CD8-positive, alpha-beta memory T cell (primary cell): ENCODE measurements around the gene ZNF547. TPM values are rescaled to one million over a fixed set of nuclear protein-coding genes. Genes with fewer than 3 reads are reported as not detected.

Experiments used
- polyA plus RNA-seq: library from polyadenylated mRNA; unstranded; fragments of 300-500 nt; fragmentation: Illumina TruSeq; gene quantifications from one replicate; pipeline ENCODE4 v1.2.3, GENCODE V29; 2021
- total RNA-seq, 2 experiments: library from RNA; stranded (reverse); gene quantifications; one replicate each; pipeline ENCODE4 v1.2.3, GENCODE V29; 2021

Gene ZNF547
- total and polyA plus RNA-seq, 3 experiments from 2014 or later = 1.7 to 3.3 (median 2.2) TPM

Other genes starting within 250 kb of the ZNF547 start
- not detected for gene USP29, start 243.6 kb upstream of the ZNF547 start, total RNA-seq
- gene USP29, start 243.6 kb upstream of the ZNF547 start, polyA plus RNA-seq = not detected
- not detected for gene ZIM3, start 218.3 kb upstream of the ZNF547 start, total RNA-seq
- gene ZIM3, start 218.3 kb upstream of the ZNF547 start, polyA plus RNA-seq = not detected
- not detected for gene DUXA, start 196.1 kb upstream of the ZNF547 start, total RNA-seq
- not detected for gene DUXA, start 196.1 kb upstream of the ZNF547 start, polyA plus RNA-seq
- gene ZNF264, start 172.1 kb upstream of the ZNF547 start, total RNA-seq = 10 to 100 TPM; 26.6 to 27.8 TPM
- gene ZNF264, start 172.1 kb upstream of the ZNF547 start, polyA plus RNA-seq = 13.0 TPM
- gene AURKC, start 132.5 kb upstream of the ZNF547 start, total RNA-seq = 1 to 10 TPM; 1.3 to 2.7 TPM
- not detected for gene AURKC, start 132.5 kb upstream of the ZNF547 start, polyA plus RNA-seq
- gene ZNF805, start 122.9 kb upstream of the ZNF547 start, total RNA-seq = 10 to 100 TPM; 11.1 to 11.7 TPM
- 4.0 TPM for gene ZNF805, start 122.9 kb upstream of the ZNF547 start, polyA plus RNA-seq
- 10 to 100 TPM; 45.5 to 52.0 TPM for gene ZNF460, start 83.1 kb upstream of the ZNF547 start, total RNA-seq
- 7.5 TPM for gene ZNF460, start 83.1 kb upstream of the ZNF547 start, polyA plus RNA-seq
- gene ZNF543, start 43.1 kb upstream of the ZNF547 start, total RNA-seq = 1 to 10 TPM; 9.0 to 9.3 TPM
- gene ZNF543, start 43.1 kb upstream of the ZNF547 start, polyA plus RNA-seq = 6.0 TPM
- gene ZNF304, start 12.3 kb upstream of the ZNF547 start, total RNA-seq = 10 to 100 TPM in 1 of 2 experiments, 1 to 10 TPM in 1; 9.4 to 10.3 TPM
- 3.2 TPM for gene ZNF304, start 12.3 kb upstream of the ZNF547 start, polyA plus RNA-seq
- 1 to 10 TPM; 7.0 to 7.7 TPM for gene TRAPPC2B, start within 50 bp of the ZNF547 start, total RNA-seq
- gene TRAPPC2B, start within 50 bp of the ZNF547 start, polyA plus RNA-seq = 22.5 TPM
- 10 to 100 TPM; 19.2 to 19.5 TPM for gene ZNF548, start 26.3 kb downstream of the ZNF547 start, total RNA-seq
- gene ZNF548, start 26.3 kb downstream of the ZNF547 start, polyA plus RNA-seq = 19.9 TPM
- gene ZNF17, start 47.6 kb downstream of the ZNF547 start, total RNA-seq = 10 to 100 TPM; 11.5 to 17.0 TPM
- gene ZNF17, start 47.6 kb downstream of the ZNF547 start, polyA plus RNA-seq = 6.5 TPM
- gene ZNF749, start 71.8 kb downstream of the ZNF547 start, total RNA-seq = 10 to 100 TPM; 29.9 to 32.7 TPM
- gene ZNF749, start 71.8 kb downstream of the ZNF547 start, polyA plus RNA-seq = 4.1 TPM
- gene VN1R1, start 93.6 kb downstream of the ZNF547 start, total RNA-seq = under 1 TPM; 0.24 to 0.27 TPM
- not detected for gene VN1R1, start 93.6 kb downstream of the ZNF547 start, polyA plus RNA-seq
- 1 to 10 TPM; 6.3 to 7.3 TPM for gene ZNF772, start 114.0 kb downstream of the ZNF547 start, total RNA-seq
- 0.92 TPM for gene ZNF772, start 114.0 kb downstream of the ZNF547 start, polyA plus RNA-seq
- 1 to 10 TPM; 7.3 to 9.1 TPM for gene ZNF419, start 124.2 kb downstream of the ZNF547 start, total RNA-seq
- gene ZNF419, start 124.2 kb downstream of the ZNF547 start, polyA plus RNA-seq = 9.5 TPM
- 1 to 10 TPM; 7.6 to 8.1 TPM for gene ZNF773, start 136.4 kb downstream of the ZNF547 start, total RNA-seq
- 14.5 TPM for gene ZNF773, start 136.4 kb downstream of the ZNF547 start, polyA plus RNA-seq
- 1 to 10 TPM; 6.9 to 7.0 TPM for gene ZNF549, start 163.8 kb downstream of the ZNF547 start, total RNA-seq
- 8.7 TPM for gene ZNF549, start 163.8 kb downstream of the ZNF547 start, polyA plus RNA-seq
- 10 to 100 TPM in 1 of 2 experiments, 1 to 10 TPM in 1; 9.6 to 10.3 TPM for gene ZNF550, start 196.3 kb downstream of the ZNF547 start, total RNA-seq
- 13.5 TPM for gene ZNF550, start 196.3 kb downstream of the ZNF547 start, polyA plus RNA-seq
- 1 to 10 TPM; 5.9 to 6.6 TPM for gene ZNF416, start 215.4 kb downstream of the ZNF547 start, total RNA-seq
- gene ZNF416, start 215.4 kb downstream of the ZNF547 start, polyA plus RNA-seq = 6.3 TPM
- 10 to 100 TPM in 1 of 2 experiments, 1 to 10 TPM in 1; 9.7 to 10.9 TPM for gene ZIK1, start 220.6 kb downstream of the ZNF547 start, total RNA-seq
- gene ZIK1, start 220.6 kb downstream of the ZNF547 start, polyA plus RNA-seq = 7.6 TPM
- 10 to 100 TPM; 10.5 to 12.6 TPM for gene ZNF530, start 236.3 kb downstream of the ZNF547 start, total RNA-seq
- 6.2 TPM for gene ZNF530, start 236.3 kb downstream of the ZNF547 start, polyA plus RNA-seq